ACC112 (cell line): Measurements from ENCODE around the gene TRIP10.
"Not testable (repeated sequence)": the region's sequence is repeated elsewhere in the genome, so short reads cannot be mapped to it uniquely, and the experiment has no call there.

Experiments used
- H2AFZ ChIP-seq: fragments of 200-600 bp; sonication (generic); one replicate; pipeline ENCODE4 v1.6.0; 2017; ENCODE audit warnings: antibody characterized with exemption, low read length; ENCODE audit not compliant: unreplicated experiment
- H3K27ac ChIP-seq: fragments of 200-600 bp; sonication (generic); 2 replicates; pipeline ENCODE4 v1.5.1; 2014; ENCODE audit warnings: low read depth, mild to moderate bottlenecking, antibody characterized with exemption, low read length, moderate library complexity
- H3K27me3 ChIP-seq: fragments of 200-600 bp; sonication (generic); 2 replicates; pipeline ENCODE4 v1.6.1; 2014; ENCODE audit warnings: mild to moderate bottlenecking, antibody characterized with exemption, low read length, moderate library complexity, mixed read lengths; ENCODE audit not compliant: insufficient read depth
- H3K36me3 ChIP-seq: fragments of 200-600 bp; sonication (generic); 2 replicates; pipeline ENCODE4 v1.6.1; 2016; ENCODE audit warnings: mild to moderate bottlenecking, antibody characterized with exemption, low read length, moderate library complexity, mixed read lengths; ENCODE audit not compliant: insufficient read depth
- H3K4me1 ChIP-seq: fragments of 200-600 bp; sonication (generic); one replicate; pipeline ENCODE4 v1.6.1; 2016; ENCODE audit warnings: low read length, mixed read lengths; ENCODE audit not compliant: insufficient read depth, unreplicated experiment, control insufficient read depth
- H3K4me3 ChIP-seq: fragments of 200-600 bp; sonication (generic); 2 replicates; pipeline ENCODE4 v1.5.1; 2014; ENCODE audit warnings: mild to moderate bottlenecking, low read depth, low read length
- H3K79me2 ChIP-seq: fragments of 200-600 bp; sonication (generic); one replicate; pipeline ENCODE4 v1.6.0; 2016; ENCODE audit warnings: low read length; ENCODE audit not compliant: control insufficient read depth, unreplicated experiment, insufficient read depth

Gene TRIP10

GRCh38 chr19:6769006-6769619 is 29.6 kb downstream of the TRIP10 start:
- Histone ChIP-seq H3K27me3 (no peaks in the 10 kb centered on the region), H3K4me1 (peaks cover 15% of the 10 kb centered on the region), H3K27ac (no peak overlapping the region), H3K36me3 (no peaks in the 10 kb centered on the region), H3K79me2 (no peaks in the 10 kb centered on the region), H2AFZ (no peak overlapping the region), H3K4me3 (no peak overlapping the region)

DNA sequence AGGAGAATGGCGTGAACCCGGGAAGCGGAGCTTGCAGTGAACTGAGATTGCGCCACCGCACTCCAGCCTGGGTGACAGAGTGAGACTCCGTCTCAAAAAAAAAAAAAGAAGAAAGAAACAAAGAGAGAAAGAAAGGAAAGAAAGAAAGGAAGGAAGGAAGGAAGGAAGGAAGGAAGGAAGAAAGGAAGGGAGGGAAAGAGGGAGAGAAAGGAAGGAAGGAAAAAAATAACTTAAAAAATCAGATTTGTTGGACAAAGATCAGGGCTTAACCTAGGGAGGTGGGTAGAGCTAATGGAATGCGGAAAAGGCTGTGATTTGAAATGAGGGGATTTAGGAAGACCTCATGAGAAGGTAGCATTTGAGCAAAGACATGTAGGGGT is 32.2 kb downstream of the TRIP10 start:
- H3K27ac ChIP-seq, H3K79me2 ChIP-seq, H2AFZ ChIP-seq, H3K36me3 ChIP-seq, H3K4me1 ChIP-seq, H3K27me3 ChIP-seq, H3K4me3 ChIP-seq: not testable (repeated sequence)

- Histone ChIP-seq H3K4me3 (no peak within 1 kb of the TSS), H2AFZ (no peak within 1 kb of the TSS), H3K4me1 (peaks cover 1% of the 10 kb centered on the region), H3K27ac (no peak within 1 kb of the TSS), H3K27me3 (no peaks in the 10 kb centered on the region), H3K36me3 (no peaks in the 10 kb centered on the region), H3K79me2 (no peaks in the 10 kb centered on the region)
Measured at GRCh38 chr19:6772028-6772865, 32.8 kb downstream of the TRIP10 start, which contains the start of gene VAV1. Gene VAV1, plus strand, starts transcription at chr19:6772708. Its CDS starts 100 bp downstream, at chr19:6772808.

DNA sequence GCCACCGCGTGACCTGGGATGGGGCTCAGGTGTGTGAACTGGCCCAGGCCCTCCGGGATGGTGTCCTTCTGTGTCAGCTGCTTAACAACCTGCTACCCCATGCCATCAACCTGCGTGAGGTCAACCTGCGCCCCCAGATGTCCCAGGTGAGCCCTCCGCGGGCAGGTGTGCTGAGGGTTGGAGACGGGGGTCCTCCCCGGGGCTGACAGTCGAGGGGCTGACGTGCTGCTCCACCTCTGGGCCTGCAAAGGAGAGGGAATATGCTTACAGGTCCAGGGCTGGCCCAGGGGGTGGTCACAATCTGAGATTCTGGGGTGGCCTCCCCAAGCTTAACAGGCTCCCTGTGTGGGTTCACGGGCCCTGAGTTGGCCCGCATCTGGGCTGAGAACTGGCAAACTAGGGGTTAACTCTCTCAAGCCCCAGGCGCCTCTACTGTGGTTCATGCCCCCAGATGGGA is 33.4 kb downstream of the TRIP10 start:
- H2AFZ ChIP-seq: no peak overlapping the region
- no peak overlapping the region for H3K27ac ChIP-seq
- no peaks in the 10 kb centered on the region for H3K27me3 ChIP-seq
- no peaks in the 10 kb centered on the region for H3K79me2 ChIP-seq
- H3K36me3 ChIP-seq: no peaks in the 10 kb centered on the region
- no peaks in the 10 kb centered on the region for H3K4me1 ChIP-seq
- no peak overlapping the region for H3K4me3 ChIP-seq

DNA sequence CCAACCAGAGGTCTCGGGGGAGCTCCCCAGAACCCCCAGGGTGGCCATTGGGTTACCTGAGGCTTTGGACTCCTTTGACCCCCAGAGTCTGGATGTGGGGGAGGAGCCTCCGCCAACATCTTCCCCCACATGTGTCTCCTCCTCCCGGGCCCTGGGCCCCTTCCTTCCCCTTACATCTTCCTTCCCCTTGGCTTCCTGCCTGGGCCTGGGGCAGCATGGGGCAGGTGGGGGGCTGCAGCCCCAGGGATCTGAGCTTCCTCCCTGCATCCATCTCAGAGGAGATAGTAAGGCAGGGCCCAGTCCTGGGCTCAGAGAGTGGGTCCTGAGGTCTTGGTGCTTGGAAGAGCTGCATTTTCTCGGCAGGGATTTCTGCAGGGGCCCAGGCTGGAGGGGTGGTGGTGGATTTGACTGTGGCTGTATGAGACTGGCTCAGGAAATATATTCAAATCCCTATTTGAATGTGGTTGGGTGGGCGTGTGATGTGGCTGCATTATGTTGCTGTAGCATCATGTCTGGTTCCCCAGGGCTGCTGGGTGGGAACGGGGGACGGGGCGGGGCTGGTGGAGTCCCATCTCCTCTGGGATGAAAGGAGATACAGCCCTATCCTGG is 33.9 kb downstream of the TRIP10 start:
- no peak overlapping the region for H3K27ac ChIP-seq
- H3K4me1 ChIP-seq: no peaks in the 10 kb centered on the region
- H3K36me3 ChIP-seq: no peaks in the 10 kb centered on the region
- H3K79me2 ChIP-seq: no peaks in the 10 kb centered on the region
- H3K27me3 ChIP-seq: no peaks in the 10 kb centered on the region
- H3K4me3 ChIP-seq: no peak overlapping the region
- no peak overlapping the region for H2AFZ ChIP-seq

- Histone ChIP-seq H3K4me1 (no peaks in the 10 kb centered on the region), H3K27me3 (no peaks in the 10 kb centered on the region), H3K36me3 (no peaks in the 10 kb centered on the region), H3K27ac (no peak overlapping the region), H3K79me2 (no peaks in the 10 kb centered on the region), H3K4me3 (no peak overlapping the region), H2AFZ (no peak overlapping the region)
Measured at GRCh38 chr19:6774821-6775707, 35.6 kb downstream of the TRIP10 start.

DNA sequence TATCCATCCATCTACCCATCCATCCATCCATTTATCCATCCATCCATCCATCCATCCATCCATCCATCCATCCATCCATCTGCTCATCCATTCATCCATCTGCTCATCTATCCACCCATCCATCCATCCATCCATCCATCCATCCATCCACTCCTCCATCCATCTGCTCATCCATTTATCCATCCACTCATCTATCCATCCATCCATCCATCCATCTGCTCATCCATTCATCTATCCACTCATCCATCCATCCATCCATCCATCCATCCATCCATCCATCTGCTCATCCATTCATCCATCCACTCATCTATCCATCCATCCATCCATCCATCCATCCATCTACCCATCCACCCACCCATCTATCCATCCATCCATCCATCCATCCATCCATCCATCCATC is 36.6 kb downstream of the TRIP10 start:
- H3K79me2 ChIP-seq, H3K27ac ChIP-seq, H3K27me3 ChIP-seq, H3K36me3 ChIP-seq, H2AFZ ChIP-seq, H3K4me3 ChIP-seq, H3K4me1 ChIP-seq: not testable (repeated sequence)

GRCh38 chr19:6776999-6777398 is 37.5 kb downstream of the TRIP10 start:
- Histone ChIP-seq H3K27ac (no peak overlapping the region), H3K27me3 (no peaks in the 10 kb centered on the region), H3K36me3 (no peaks in the 10 kb centered on the region), H3K4me1 (no peaks in the 10 kb centered on the region), H3K4me3 (no peak overlapping the region), H2AFZ (no peak overlapping the region), H3K79me2 (no peaks in the 10 kb centered on the region)

GRCh38 chr19:6777434-6777833 is 38.0 kb downstream of the TRIP10 start:
- H3K4me3 ChIP-seq: no peak overlapping the region
- H3K27ac ChIP-seq: no peak overlapping the region
- H3K27me3 ChIP-seq: no peaks in the 10 kb centered on the region
- H3K79me2 ChIP-seq: no peaks in the 10 kb centered on the region
- no peaks in the 10 kb centered on the region for H3K36me3 ChIP-seq
- H2AFZ ChIP-seq: no peak overlapping the region
- no peaks in the 10 kb centered on the region for H3K4me1 ChIP-seq

DNA sequence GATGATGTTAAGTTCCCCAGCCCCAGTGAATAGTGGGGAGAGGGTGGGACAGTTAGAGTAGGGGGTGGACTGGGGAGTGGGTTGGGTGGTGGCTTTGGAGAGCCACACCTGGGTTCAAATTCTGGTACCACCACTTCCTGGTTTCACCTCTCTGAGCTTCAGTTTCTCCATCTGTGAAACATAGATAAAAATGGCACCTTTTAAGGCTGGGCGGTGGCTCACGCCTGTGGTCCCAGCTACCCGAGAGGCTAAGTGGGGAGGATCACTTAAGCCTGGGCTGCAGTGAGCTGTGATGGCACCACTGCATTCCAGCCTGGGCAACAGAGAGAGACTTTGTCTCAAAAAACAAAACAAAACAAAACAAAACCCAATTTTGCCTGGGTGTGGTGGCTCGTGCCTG is 38.9 kb downstream of the TRIP10 start:
- Histone ChIP-seq H3K36me3 (no peaks in the 10 kb centered on the region), H3K27ac (no peak overlapping the region), H3K4me1 (no peaks in the 10 kb centered on the region), H2AFZ (no peak overlapping the region), H3K79me2 (no peaks in the 10 kb centered on the region), H3K27me3 (no peaks in the 10 kb centered on the region), H3K4me3 (no peak overlapping the region)
